CD4-positive, alpha-beta T cell (primary cell): Measurements from ENCODE around the gene RCL1. TPM values are rescaled to one million over a fixed set of nuclear protein-coding genes. Genes with fewer than 3 reads are reported as not detected.

Experiments
- ATAC-seq: fragments of 200-7000 bp; cut with Tn5 transposase; one replicate; pipeline ENCODE4 v1.10.0; 2022; ENCODE audit warnings: mild to moderate bottlenecking; ENCODE audit not compliant: poor library complexity
- CTCF ChIA-PET: fragments of 350-600 bp; sonication (Branson Sonifier 250); formaldehyde crosslinking; loops from one replicate; lab custom pipeline; 2021; ENCODE audit warnings: antibody characterized with exemption, inconsistent platforms; lab: Charles Lee
- POLR2A ChIA-PET: fragments of 350-600 bp; sonication (Branson Sonifier 250); formaldehyde crosslinking; loops from one replicate; lab custom pipeline; 2021; ENCODE audit warnings: antibody characterized with exemption, inconsistent platforms; lab: Charles Lee
- DNase-seq, 14 experiments: peaks; one replicate each; pipeline ENCODE4 v3.0.0-alpha.2; 2013 to 2020; ENCODE audit warnings: mixed read lengths in 2 of 14
- H3K27ac ChIP-seq, 2 donors: one replicate each; pipeline versions ENCODE4 v1.5.1 to v1.7.0; 2013; ENCODE audit warnings: low read length in 2 of 2, low read depth in 1 of 2, mild to moderate bottlenecking in 1 of 2
- H3K27me3 ChIP-seq, 2 experiments: 1 replicate in 1 of 2; 2 replicates in 1 of 2; pipeline versions ENCODE4 v1.6.1 to v1.7.0; 2013; ENCODE audit warnings: low read length in 2 of 2, control low read depth in 1 of 2, mild to moderate bottlenecking in 1 of 2, moderate library complexity in 1 of 2; ENCODE audit not compliant: insufficient read depth in 2 of 2, control insufficient read depth in 1 of 2
- H3K36me3 ChIP-seq: one replicate; pipeline ENCODE4 v1.6.1; 2013; ENCODE audit warnings: low read length, control low read depth; ENCODE audit not compliant: insufficient read depth
- H3K4me1 ChIP-seq: one replicate; pipeline ENCODE4 v1.6.1; 2013; ENCODE audit warnings: low read length, control low read depth; ENCODE audit not compliant: insufficient read depth
- H3K4me3 ChIP-seq: one replicate; pipeline ENCODE4 v1.5.1; 2013; ENCODE audit warnings: mild to moderate bottlenecking, low read length, moderate library complexity
- H3K9me3 ChIP-seq, 2 experiments: 1 replicate in 1 of 2; 2 replicates in 1 of 2; pipeline versions ENCODE4 v1.6.1 to v1.7.0; 2013; ENCODE audit warnings: low read length in 2 of 2, mild to moderate bottlenecking in 2 of 2, control low read depth in 1 of 2, moderate library complexity in 1 of 2; ENCODE audit not compliant: control insufficient read depth in 1 of 2, insufficient read depth in 1 of 2
- H3K27ac Mint-ChIP-seq: one replicate; pipeline ENCODE4 v1.8.0; 2020; ENCODE audit warnings: mixed read lengths
- H3K27me3 Mint-ChIP-seq: one replicate; pipeline ENCODE4 v1.8.0; 2021; ENCODE audit warnings: mixed read lengths
- H3K36me3 Mint-ChIP-seq: one replicate; pipeline ENCODE4 v1.8.0; 2021; ENCODE audit warnings: low read depth, mixed read lengths
- H3K4me1 Mint-ChIP-seq: one replicate; pipeline ENCODE4 v1.8.0; 2021; ENCODE audit warnings: low read depth, mixed read lengths
- H3K4me3 Mint-ChIP-seq: one replicate; pipeline ENCODE4 v1.8.0; 2020; ENCODE audit warnings: mild to moderate bottlenecking, mixed read lengths
- H3K9me3 Mint-ChIP-seq: one replicate; pipeline ENCODE4 v1.8.0; 2020; ENCODE audit warnings: mixed read lengths
- intact Hi-C, 2 experiments: fragments of 100-400 bp; cut with DNase I in 1 of 2; cut with micrococcal nuclease in 1 of 2; formaldehyde crosslinking; loops; one replicate each; pipeline versions ENCODE4 v1.15.1 to v1.9.0; 2023 to 2025; cut with DNase I, micrococcal nuclease
- total RNA-seq, 174 experiments: library from RNA in 2 of 174; stranded (reverse) in 2 of 174; gene quantifications; one replicate each; pipeline ENCODE4 v1.2.3 and lab custom pipeline; 2021 to 2026
- TF ChIP-seq, protein P1 (sequence below): fragments of 200-600 bp; IDR thresholded peaks from one replicate; pipeline ENCODE4 v1.8.0; 2022; ENCODE audit warnings: antibody characterized with exemption, mild to moderate bottlenecking

Gene RCL1
- total RNA-seq, 2 experiments from 2014 or later, result 33.8 to 35.5 TPM

DNA sequence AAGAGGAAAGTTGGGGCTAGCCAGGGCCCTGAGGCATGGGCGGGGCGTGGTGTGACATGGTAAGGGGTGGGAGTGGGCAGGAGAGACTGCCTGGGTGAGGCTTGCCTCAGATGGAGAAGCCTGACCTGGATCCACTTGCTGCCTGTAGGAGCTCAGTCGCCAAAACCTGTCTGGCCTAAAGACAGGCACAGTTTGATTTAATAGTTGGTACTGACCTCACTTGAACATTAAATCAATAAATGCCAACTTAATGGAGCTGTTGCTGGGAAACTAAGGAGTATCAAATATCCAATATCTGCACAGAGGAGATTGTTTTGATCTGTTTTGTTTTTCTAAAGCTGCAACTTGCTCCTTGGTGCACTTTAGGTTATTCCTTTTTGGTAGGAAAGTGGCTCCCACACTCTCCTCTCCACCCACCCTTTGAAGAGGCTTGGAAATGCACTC lies 86.4 kb downstream of the RCL1 start:
- Mint-ChIP-seq H3K4me1 (no peaks in the 10 kb centered on the region), H3K9me3 (no peaks in the 10 kb centered on the region), H3K27me3 (no peaks in the 10 kb centered on the region), H3K27ac (no peak overlapping the region), H3K36me3 (no peaks in the 10 kb centered on the region), H3K4me3 (no peak overlapping the region)
- Histone ChIP-seq H3K4me3 (no peak overlapping the region), H3K9me3 (no peaks in the 10 kb centered on the region), H3K27me3 (no peaks in the 10 kb centered on the region), H3K27ac (no peak overlapping the region), H3K4me1 (no peaks in the 10 kb centered on the region), H3K36me3 (no peaks in the 10 kb centered on the region)
- no peak for ATAC-seq
- ChIA-PET CTCF (no interaction called here), POLR2A (no interaction called here)
- no peak for DNase-seq
- intact Hi-C loops, result no loop called here
- TF ChIP-seq, protein P1, sequence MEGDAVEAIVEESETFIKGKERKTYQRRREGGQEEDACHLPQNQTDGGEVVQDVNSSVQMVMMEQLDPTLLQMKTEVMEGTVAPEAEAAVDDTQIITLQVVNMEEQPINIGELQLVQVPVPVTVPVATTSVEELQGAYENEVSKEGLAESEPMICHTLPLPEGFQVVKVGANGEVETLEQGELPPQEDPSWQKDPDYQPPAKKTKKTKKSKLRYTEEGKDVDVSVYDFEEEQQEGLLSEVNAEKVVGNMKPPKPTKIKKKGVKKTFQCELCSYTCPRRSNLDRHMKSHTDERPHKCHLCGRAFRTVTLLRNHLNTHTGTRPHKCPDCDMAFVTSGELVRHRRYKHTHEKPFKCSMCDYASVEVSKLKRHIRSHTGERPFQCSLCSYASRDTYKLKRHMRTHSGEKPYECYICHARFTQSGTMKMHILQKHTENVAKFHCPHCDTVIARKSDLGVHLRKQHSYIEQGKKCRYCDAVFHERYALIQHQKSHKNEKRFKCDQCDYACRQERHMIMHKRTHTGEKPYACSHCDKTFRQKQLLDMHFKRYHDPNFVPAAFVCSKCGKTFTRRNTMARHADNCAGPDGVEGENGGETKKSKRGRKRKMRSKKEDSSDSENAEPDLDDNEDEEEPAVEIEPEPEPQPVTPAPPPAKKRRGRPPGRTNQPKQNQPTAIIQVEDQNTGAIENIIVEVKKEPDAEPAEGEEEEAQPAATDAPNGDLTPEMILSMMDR, result no peak

DNA sequence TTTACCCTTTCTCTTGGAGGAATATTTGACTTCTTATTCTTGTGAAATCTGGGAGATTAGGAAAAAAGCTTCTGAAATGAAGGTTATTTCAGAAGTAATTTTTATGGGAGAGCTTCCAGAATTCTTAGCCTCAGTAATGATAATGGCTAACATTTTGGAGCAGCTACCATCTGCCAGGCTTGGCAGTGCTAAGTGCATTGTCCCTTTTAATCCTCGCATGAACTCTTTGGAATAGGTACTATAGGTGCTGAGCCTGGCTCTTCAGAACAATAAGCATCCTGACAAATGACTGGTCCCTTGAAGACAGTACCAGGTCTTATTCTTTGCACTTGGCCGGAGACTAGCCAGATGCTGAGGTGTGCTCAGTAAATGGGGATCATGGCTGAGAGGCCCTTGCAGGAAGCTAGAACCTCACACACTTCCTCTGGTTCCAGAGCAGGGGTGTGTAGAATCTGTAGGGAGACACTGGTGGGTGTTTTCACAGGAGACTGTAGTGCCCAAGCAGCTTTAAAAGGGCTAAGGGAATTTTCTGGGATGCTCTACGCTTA lies 90.7 kb downstream of the RCL1 start:
- H3K36me3 ChIP-seq, result no peaks in the 10 kb centered on the region
- no peaks in the 10 kb centered on the region for H3K27me3 ChIP-seq
- Mint-ChIP-seq H3K9me3 (no peaks in the 10 kb centered on the region), H3K27me3 (no peaks in the 10 kb centered on the region), H3K4me3 (no peak overlapping the region), H3K4me1 (no peaks in the 10 kb centered on the region), H3K36me3 (no peaks in the 10 kb centered on the region), H3K27ac (no peak overlapping the region)
- no peaks in the 10 kb centered on the region for H3K4me1 ChIP-seq
- H3K9me3 ChIP-seq, result no peaks in the 10 kb centered on the region
- no peak overlapping the region for H3K4me3 ChIP-seq
- ChIA-PET CTCF (no interaction called here), POLR2A (interaction anchor here (0.9 kb wide), 1 partner anchor 10 kb away, joined by 3 read pairs; no protein-coding TSS in a partner anchor)
- DNase-seq (no peak), ATAC-seq (no peak)
- intact Hi-C loops, result no loop called here
- H3K27ac ChIP-seq, result no peak overlapping the region
- TF ChIP-seq, protein P1, result no peak

DNA sequence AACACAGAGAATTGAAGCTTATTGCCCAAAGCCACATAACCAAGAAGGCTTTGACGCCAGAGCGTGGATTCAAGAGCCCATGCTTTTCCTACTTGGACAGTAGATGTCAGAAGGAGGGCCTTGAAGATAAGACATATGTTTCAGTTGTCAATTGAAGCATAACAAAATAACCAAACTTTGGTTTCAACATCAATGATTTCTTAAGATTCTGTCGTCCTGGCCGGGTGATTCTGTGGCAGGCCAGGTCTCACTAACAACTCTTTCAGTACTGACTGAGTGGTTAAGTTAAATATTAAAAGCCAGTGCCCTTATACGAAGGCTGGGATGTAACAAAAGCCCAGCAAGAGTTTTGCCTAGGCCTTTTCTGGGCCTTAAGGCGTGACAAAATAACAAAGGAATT lies 94.0 kb downstream of the RCL1 start:
- Histone ChIP-seq H3K9me3 (no peaks in the 10 kb centered on the region), H3K36me3 (no peaks in the 10 kb centered on the region), H3K27me3 (no peaks in the 10 kb centered on the region), H3K4me3 (no peak overlapping the region), H3K27ac (no peak overlapping the region), H3K4me1 (no peaks in the 10 kb centered on the region)
- ATAC-seq (no peak), DNase-seq (no peak)
- Mint-ChIP-seq H3K4me1 (no peaks in the 10 kb centered on the region), H3K27me3 (no peaks in the 10 kb centered on the region), H3K9me3 (no peaks in the 10 kb centered on the region), H3K36me3 (no peaks in the 10 kb centered on the region), H3K4me3 (no peak overlapping the region), H3K27ac (no peak overlapping the region)
- intact Hi-C loops, result no loop called here
- ChIA-PET CTCF (no interaction called here), POLR2A (no interaction called here)
- TF ChIP-seq, protein P1, result no peak
